Astrocyte of the cerebellum (primary cell): ENCODE results near the gene LRRC4.

ENCODE experiments used
- DNase-seq: peaks from one replicate; pipeline ENCODE4 v3.0.0-alpha.2; 2011; ENCODE audit warnings: low read depth
- H3K4me3 ChIP-seq: 2 replicates; pipeline ENCODE4 v1.5.1; 2011; ENCODE audit warnings: mild to moderate bottlenecking, low read depth, low read length, moderate library complexity
- CTCF ChIP-seq: IDR thresholded peaks from 2 replicates; pipeline ENCODE4 v1.5.1; 2012; ENCODE audit warnings: low read length, low read depth, moderate library complexity, mild to moderate bottlenecking; ENCODE audit errors: missing control alignments
- in situ Hi-C: cut with HindIII; loops from 2 replicates; pipeline ENCODE4 v1.10.0; 2017; ENCODE audit warnings: low sequenced_read_pairs

LRRC4 gene

DNA sequence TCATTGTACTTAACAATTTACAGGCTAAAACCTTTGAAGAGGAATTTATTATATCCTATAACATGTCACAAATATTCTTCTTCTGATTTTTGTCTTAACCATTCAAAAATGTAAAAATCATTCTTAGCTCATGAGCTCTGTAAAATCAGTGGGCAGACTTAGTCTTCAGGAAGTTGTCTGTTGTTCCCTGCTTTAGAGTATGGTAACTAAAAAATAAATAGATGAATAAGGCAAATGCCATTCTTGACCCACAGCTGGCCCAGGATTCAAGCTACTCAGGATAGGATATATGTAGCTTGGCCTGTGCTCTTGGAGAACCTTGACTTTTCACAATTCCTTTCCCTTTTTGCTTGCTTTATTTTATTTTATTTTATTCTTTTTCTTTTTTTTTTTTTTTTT, 51.5 kb downstream of the LRRC4 start:
- no peak for TF ChIP-seq CTCF
- DNase-seq: no peak
- no peak overlapping the region for H3K4me3 ChIP-seq
- in situ Hi-C loops: no loop called here

DNA sequence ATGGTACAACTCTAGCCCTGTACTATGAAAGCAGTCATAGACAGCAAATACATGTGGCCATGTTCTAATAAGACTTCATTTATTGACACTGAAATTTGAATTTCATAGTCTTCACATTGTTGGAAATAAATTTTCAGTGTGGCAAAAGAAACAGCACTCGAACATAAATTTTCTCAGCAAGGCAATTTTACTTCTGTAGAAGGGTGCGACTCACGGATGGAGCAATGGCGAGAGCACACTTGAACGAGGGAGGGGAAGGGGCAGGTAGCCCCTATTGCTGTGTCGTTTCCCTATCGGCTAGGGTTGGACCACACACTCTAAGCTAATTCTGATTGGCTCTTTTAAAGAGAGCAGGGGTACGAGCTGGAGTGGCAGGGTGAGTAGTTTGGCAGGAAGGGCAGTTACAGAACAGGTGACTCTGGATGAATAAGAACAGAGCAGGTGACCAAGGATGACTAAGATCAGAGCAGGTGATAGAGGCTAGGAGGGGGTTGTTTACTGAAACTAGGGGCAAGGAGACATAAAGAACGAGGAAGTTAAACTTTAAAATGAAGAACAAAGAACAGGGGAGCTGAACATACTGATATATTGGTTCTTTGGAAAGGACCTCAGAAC, 52.0 kb downstream of the LRRC4 start:
- in situ Hi-C loops: no loop called here
- TF ChIP-seq CTCF: no peak
- no peak overlapping the region for H3K4me3 ChIP-seq
- no peak for DNase-seq

DNA sequence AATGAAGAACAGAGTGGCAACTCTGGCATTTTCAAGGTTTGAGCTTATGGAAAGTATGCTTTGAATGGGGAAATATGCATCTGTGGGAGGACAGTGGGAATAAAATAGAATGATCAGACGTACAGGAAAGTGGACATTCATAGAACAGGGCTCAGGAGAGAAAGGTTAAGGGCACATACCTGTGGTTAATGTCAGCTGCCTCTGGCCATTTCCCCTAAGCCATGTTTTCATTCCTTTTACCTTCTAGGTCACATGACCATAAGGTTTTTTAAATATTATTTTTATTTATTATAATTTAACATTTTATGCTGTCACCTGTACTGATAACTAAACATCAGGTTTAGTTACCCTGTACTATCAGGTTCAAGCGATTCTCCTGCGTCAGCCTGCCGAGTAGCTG, 52.8 kb downstream of the LRRC4 start:
- in situ Hi-C loops: no loop called here
- H3K4me3 ChIP-seq: no peak overlapping the region
- DNase-seq: no peak
- no peak for TF ChIP-seq CTCF
